ENCODE results near the gene YIPF1.

The YIPF1 gene

DNA sequence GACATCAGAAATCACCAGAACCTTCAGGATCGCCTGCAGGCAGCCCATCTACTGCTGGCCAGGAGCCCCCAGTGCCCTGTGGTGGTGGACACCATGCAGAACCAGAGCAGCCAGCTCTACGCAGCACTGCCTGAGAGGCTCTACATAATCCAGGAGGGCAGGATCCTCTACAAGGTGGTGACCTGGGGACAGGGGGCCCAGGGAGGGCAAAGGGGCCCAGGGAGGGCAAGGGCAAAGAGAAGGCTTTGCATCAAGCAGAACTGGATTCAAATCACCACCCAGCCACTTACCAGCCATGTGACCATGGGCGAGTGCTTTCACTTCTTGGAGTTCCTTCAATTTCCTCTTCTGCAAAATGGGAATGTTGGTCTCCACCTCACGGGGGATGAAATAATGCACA lies 16.5 kb upstream of the YIPF1 start:
- Histone ChIP-seq H3K9ac (ENCODE audit: insufficient read length, low read depth) (no peak overlapping the region), H3K36me3 (ENCODE audit: insufficient read depth, insufficient read length, low read length) (no peaks in the 10 kb centered on the region), H3K27me3 (ENCODE audit: insufficient read depth, insufficient read length) (no peaks in the 10 kb centered on the region), H3K4me3 (ENCODE audit: insufficient read length, low read depth) (no peak overlapping the region), H3K9me3 (ENCODE audit: insufficient read depth, low read length) (no peaks in the 10 kb centered on the region), H3K4me1 (ENCODE audit: insufficient read depth, insufficient read length) (peaks cover 12% of the 10 kb centered on the region)
- TF ChIP-seq SUZ12 (IDR thresholded peaks at IDR 0.05; ENCODE audit: extremely low read depth, insufficient read depth, insufficient read length) (no peak), ZNF274 (IDR thresholded peaks at IDR 0.05; ENCODE audit: low read depth, low read length) (no peak), YY1 (IDR thresholded peaks at IDR 0.05; ENCODE audit: insufficient read depth, insufficient read length) (no peak)
- no peak for DNase-seq (ENCODE audit: low read depth, low spot score)

DNA sequence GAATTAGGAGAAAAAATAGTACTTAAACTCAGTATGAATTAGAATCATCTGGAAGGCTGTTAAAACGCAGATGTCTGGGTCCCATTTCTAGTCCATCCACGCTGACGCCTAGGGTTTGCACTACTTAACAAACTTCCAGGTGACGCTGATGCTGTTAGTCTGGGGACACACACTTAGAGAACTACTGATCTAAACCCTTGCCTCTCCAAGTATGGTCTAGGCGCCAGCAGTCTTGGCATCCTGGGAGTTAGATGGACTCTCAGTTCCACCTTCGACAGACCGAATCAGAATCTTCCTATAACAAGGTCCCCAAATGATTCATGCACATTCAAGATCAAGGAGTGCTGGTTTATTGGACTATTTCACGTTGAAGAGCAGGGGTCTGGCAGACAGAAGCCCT lies 15.9 kb upstream of the YIPF1 start:
- TF ChIP-seq SUZ12 (IDR thresholded peaks at IDR 0.05; ENCODE audit: extremely low read depth, insufficient read depth, insufficient read length) = no peak
- no peak for TF ChIP-seq ZNF274 (IDR thresholded peaks at IDR 0.05; ENCODE audit: low read depth, low read length)
- no peak for TF ChIP-seq YY1 (IDR thresholded peaks at IDR 0.05; ENCODE audit: insufficient read depth, insufficient read length)
- Histone ChIP-seq H3K27me3 (ENCODE audit: insufficient read depth, insufficient read length) (no peaks in the 10 kb centered on the region), H3K9ac (ENCODE audit: insufficient read length, low read depth) (no peak overlapping the region), H3K9me3 (ENCODE audit: insufficient read depth, low read length) (no peaks in the 10 kb centered on the region), H3K4me1 (ENCODE audit: insufficient read depth, insufficient read length) (peaks cover 12% of the 10 kb centered on the region), H3K4me3 (ENCODE audit: insufficient read length, low read depth) (no peak overlapping the region), H3K36me3 (ENCODE audit: insufficient read depth, insufficient read length, low read length) (no peaks in the 10 kb centered on the region)
- DNase-seq (ENCODE audit: low read depth, low spot score) = no peak

DNA sequence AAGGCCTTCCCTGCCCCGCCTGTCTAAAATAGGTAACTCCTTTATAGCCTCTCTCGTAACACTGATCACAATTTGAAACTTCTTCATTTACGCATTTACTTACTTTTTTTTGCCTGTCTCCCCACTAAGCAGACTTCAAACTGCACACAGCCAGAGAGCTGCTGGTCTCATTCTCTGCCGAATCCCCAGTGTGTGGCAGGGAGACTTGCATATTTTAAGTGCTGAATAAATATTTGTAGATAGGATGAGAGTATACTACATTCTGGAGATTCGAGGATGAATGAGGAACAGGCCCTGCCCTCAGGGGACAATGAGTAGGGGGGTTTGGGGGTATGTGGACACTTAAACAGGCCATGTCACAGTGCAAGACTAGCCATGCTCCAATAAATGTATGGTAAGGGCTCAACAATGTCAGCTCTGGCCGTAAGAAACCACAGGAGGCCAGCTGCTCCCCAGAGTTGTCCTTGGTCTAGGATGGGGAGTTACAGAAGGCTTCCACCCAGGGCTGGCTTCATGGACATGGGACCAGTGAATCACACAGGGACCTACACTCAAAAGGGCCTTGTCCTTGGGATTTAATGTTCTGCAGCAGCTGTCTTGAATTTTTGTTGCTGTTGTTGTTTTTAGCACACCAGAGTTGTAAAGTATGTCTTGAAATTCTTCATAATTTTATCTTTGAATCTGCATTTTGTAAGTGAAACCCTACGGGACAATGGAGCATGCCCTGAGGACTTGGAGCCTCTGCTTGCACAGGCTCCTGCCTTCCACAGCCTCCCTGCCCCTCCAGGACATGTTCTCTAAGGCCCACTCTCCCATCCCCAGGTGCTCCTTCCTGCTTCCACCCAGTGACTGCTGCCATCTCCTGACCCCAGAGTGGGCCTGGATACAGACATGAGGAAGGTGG lies 12.9 kb upstream of the YIPF1 start:
- TF ChIP-seq YY1 (IDR thresholded peaks at IDR 0.05; ENCODE audit: insufficient read depth, insufficient read length) (no peak), ZNF274 (IDR thresholded peaks at IDR 0.05; ENCODE audit: low read depth, low read length) (no peak), SUZ12 (IDR thresholded peaks at IDR 0.05; ENCODE audit: extremely low read depth, insufficient read depth, insufficient read length) (no peak)
- DNase-seq (ENCODE audit: low read depth, low spot score) = no peak
- no peaks in the 10 kb centered on the region for H3K36me3 ChIP-seq (ENCODE audit: insufficient read depth, insufficient read length, low read length)
- no peaks in the 10 kb centered on the region for H3K9me3 ChIP-seq (ENCODE audit: insufficient read depth, low read length)
- peaks cover 11% of the 10 kb centered on the region for H3K4me1 ChIP-seq (ENCODE audit: insufficient read depth, insufficient read length)
- no peak overlapping the region for H3K9ac ChIP-seq (ENCODE audit: insufficient read length, low read depth)
- no peaks in the 10 kb centered on the region for H3K27me3 ChIP-seq (ENCODE audit: insufficient read depth, insufficient read length)
- H3K4me3 ChIP-seq (ENCODE audit: insufficient read length, low read depth) = no peak overlapping the region

DNA sequence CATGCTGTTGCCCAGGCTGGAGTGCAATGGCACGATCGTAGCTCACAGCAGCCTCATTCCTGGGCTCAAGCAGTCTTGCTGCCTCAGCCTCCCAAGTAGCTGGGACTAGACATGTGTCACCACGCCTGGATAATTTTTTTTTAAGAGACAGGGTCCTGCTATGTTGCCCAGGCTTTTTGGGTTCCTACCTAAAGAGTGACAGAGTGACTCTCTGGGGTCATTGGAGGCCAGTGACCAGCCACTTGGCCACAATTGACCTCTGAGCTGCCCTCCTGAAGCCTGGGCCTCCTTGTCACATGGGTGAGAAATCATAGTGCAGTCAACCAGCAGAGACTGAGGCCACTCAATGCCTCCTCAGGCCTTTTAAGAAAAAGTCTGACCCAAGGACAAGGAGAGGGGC lies 10.1 kb upstream of the YIPF1 start:
- H3K4me3 ChIP-seq (ENCODE audit: insufficient read length, low read depth) = no peak overlapping the region
- no peaks in the 10 kb centered on the region for H3K9me3 ChIP-seq (ENCODE audit: insufficient read depth, low read length)
- H3K36me3 ChIP-seq (ENCODE audit: insufficient read depth, insufficient read length, low read length) = no peaks in the 10 kb centered on the region
- DNase-seq (ENCODE audit: low read depth, low spot score) = no peak
- H3K9ac ChIP-seq (ENCODE audit: insufficient read length, low read depth) = no peak overlapping the region
- no peak for TF ChIP-seq YY1 (IDR thresholded peaks at IDR 0.05; ENCODE audit: insufficient read depth, insufficient read length)
- no peak for TF ChIP-seq SUZ12 (IDR thresholded peaks at IDR 0.05; ENCODE audit: extremely low read depth, insufficient read depth, insufficient read length)
- TF ChIP-seq ZNF274 (IDR thresholded peaks at IDR 0.05; ENCODE audit: low read depth, low read length) = no peak
- no peaks in the 10 kb centered on the region for H3K27me3 ChIP-seq (ENCODE audit: insufficient read depth, insufficient read length)
- H3K4me1 ChIP-seq (ENCODE audit: insufficient read depth, insufficient read length) = peaks cover 11% of the 10 kb centered on the region

DNA sequence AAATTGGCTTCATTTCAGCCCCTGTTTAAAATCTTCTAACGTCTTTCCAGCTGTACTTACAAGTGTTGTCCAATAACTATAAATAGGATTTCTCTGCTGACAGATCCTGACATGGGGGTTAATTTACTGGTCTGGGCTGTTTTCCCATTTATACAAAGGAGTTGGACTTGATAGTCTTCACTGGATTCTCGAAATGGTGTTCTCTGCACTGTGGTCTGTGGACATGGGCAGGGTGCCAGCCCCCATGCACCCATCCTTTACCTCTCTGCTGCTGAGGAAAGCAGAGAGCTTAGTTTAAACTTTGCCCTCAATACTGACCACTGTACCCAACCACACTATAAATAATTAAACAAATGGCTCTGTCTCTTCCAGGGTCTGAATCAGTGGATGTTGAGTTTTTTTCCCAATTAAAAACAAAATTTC lies 9.6 kb upstream of the YIPF1 start:
- no peak overlapping the region for H3K4me3 ChIP-seq (ENCODE audit: insufficient read length, low read depth)
- no peak overlapping the region for H3K9ac ChIP-seq (ENCODE audit: insufficient read length, low read depth)
- H3K4me1 ChIP-seq (ENCODE audit: insufficient read depth, insufficient read length) = peaks cover 11% of the 10 kb centered on the region
- no peaks in the 10 kb centered on the region for H3K9me3 ChIP-seq (ENCODE audit: insufficient read depth, low read length)
- TF ChIP-seq ZNF274 (IDR thresholded peaks at IDR 0.05; ENCODE audit: low read depth, low read length) (no peak), YY1 (IDR thresholded peaks at IDR 0.05; ENCODE audit: insufficient read depth, insufficient read length) (no peak), SUZ12 (IDR thresholded peaks at IDR 0.05; ENCODE audit: extremely low read depth, insufficient read depth, insufficient read length) (no peak)
- DNase-seq (ENCODE audit: low read depth, low spot score) = no peak
- H3K36me3 ChIP-seq (ENCODE audit: insufficient read depth, insufficient read length, low read length) = no peaks in the 10 kb centered on the region
- no peaks in the 10 kb centered on the region for H3K27me3 ChIP-seq (ENCODE audit: insufficient read depth, insufficient read length)

DNA sequence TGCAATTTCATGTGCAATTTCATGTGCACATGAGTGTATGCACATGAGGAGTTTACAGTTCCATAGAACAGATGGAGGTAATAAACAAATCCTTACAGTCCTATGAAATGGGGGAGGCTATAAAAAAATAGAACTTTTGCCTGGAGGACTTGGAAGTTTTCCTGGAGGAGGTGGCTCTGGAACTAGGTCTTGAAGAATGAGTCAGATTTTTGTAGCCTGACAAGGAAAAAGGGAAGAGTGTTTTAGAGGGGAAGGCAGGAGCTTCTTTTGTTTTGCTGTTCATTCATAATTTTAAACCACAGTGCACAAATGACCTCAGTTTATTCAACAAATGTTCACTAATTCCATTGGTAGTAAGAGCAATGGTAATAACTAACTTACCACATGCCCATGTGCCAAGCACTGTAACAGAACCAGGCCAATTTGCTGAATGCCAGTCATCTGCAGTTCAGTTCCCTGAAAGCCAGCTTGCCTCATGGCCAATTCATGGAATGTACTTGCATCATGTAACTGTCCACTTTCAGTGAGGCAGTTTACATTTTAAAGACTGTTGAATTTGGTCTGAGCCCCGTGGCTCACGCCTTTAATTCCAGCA lies 7.1 kb upstream of the YIPF1 start:
- DNase-seq (ENCODE audit: low read depth, low spot score) = no peak
- no peak overlapping the region for H3K9ac ChIP-seq (ENCODE audit: insufficient read length, low read depth)
- no peaks in the 10 kb centered on the region for H3K9me3 ChIP-seq (ENCODE audit: insufficient read depth, low read length)
- no peak for TF ChIP-seq ZNF274 (IDR thresholded peaks at IDR 0.05; ENCODE audit: low read depth, low read length)
- no peak for TF ChIP-seq YY1 (IDR thresholded peaks at IDR 0.05; ENCODE audit: insufficient read depth, insufficient read length)
- no peak for TF ChIP-seq SUZ12 (IDR thresholded peaks at IDR 0.05; ENCODE audit: extremely low read depth, insufficient read depth, insufficient read length)
- H3K36me3 ChIP-seq (ENCODE audit: insufficient read depth, insufficient read length, low read length) = no peaks in the 10 kb centered on the region
- no peak overlapping the region for H3K4me3 ChIP-seq (ENCODE audit: insufficient read length, low read depth)
- H3K27me3 ChIP-seq (ENCODE audit: insufficient read depth, insufficient read length) = no peaks in the 10 kb centered on the region
- peaks cover 3% of the 10 kb centered on the region for H3K4me1 ChIP-seq (ENCODE audit: insufficient read depth, insufficient read length)

DNA sequence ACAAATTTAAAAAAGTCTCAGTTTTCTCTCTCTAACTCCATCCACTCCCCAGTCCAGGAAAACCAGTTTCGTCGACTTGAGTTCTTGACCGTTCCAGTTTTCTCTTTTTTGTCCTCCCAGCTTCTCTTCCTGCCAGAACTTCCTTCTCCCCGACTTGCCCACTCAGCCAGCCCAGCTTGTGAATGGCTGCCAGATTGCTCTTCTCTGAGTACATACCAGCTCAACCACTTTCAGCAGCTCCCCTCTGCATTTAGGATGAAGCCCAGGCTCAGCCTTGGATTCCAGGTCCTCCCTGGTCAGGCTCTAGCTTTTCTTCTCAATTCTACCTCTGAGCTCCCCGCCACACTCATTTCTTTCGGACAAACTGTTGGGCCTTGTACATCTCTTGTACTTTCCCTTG lies 5.8 kb upstream of the YIPF1 start:
- H3K9ac ChIP-seq (ENCODE audit: insufficient read length, low read depth) = no peak overlapping the region
- H3K36me3 ChIP-seq (ENCODE audit: insufficient read depth, insufficient read length, low read length) = no peaks in the 10 kb centered on the region
- peaks cover 3% of the 10 kb centered on the region for H3K4me1 ChIP-seq (ENCODE audit: insufficient read depth, insufficient read length)
- no peaks in the 10 kb centered on the region for H3K27me3 ChIP-seq (ENCODE audit: insufficient read depth, insufficient read length)
- no peaks in the 10 kb centered on the region for H3K9me3 ChIP-seq (ENCODE audit: insufficient read depth, low read length)
- DNase-seq (ENCODE audit: low read depth, low spot score) = no peak
- no peak overlapping the region for H3K4me3 ChIP-seq (ENCODE audit: insufficient read length, low read depth)
- TF ChIP-seq SUZ12 (IDR thresholded peaks at IDR 0.05; ENCODE audit: extremely low read depth, insufficient read depth, insufficient read length) (no peak), YY1 (IDR thresholded peaks at IDR 0.05; ENCODE audit: insufficient read depth, insufficient read length) (no peak)

Data from NT2/D1 (cell line).